HepG2 (cell line): ENCODE results near the gene CHN2. TPM values are rescaled to one million over a fixed set of nuclear protein-coding genes. Genes with fewer than 3 reads are reported as not detected.

Experiments
- ATAC-seq: fragments of 200-7000 bp; cut with Tn5 transposase; 3 replicates; pipeline ENCODE4 v1.9.1; 2020; ENCODE audit warnings: mild to moderate bottlenecking, moderate library complexity
- BruUV-seq: library from RNA; stranded (reverse); fragments of 400-500 nt; replicated peaks from 2 replicates; lab custom pipeline; 2021; lab: Mats Ljungman, UMichigan
- CTCF ChIA-PET: fragments of 300-600 bp; formaldehyde crosslinking; extraction: SDS; loops from one replicate; lab custom pipeline; 2021; ENCODE audit warnings: low total read pairs, inconsistent platforms, low intra/inter-chr PET ratio; lab: Yijun Ruan, JAX
- POLR2A ChIA-PET: fragments of 350-600 bp; sonication (Branson Sonifier 250); formaldehyde crosslinking; loops from one replicate; lab custom pipeline; 2020; ENCODE audit warnings: antibody characterized with exemption, inconsistent platforms; lab: Yijun Ruan, JAX
- DNase-seq: peaks from one replicate; pipeline ENCODE4 v3.0.0-alpha.2; 2015; ENCODE audit warnings: low spot score
- FAIRE-seq: peaks from 3 replicates; lab custom pipeline; 2011; peaks lifted over from hg19 to GRCh38; lab: Jason Lieb, UNC
- H2AFZ ChIP-seq: one replicate; pipeline ENCODE4 v1.6.1; 2011; ENCODE audit warnings: low read length, inconsistent platforms
- H3K27ac ChIP-seq: fragments of 300-600 bp; 3 replicates; pipeline ENCODE4 v1.8.0; 2011; ENCODE audit warnings: mixed run types, mild to moderate bottlenecking, mixed read lengths, low read length, inconsistent platforms; ENCODE audit not compliant: insufficient read depth; ENCODE audit errors: extremely low read length
- H3K27me3 ChIP-seq, 2 experiments: fragments of 200-600 bp in 1 of 2; 2 replicates in 1 of 2; 3 replicates in 1 of 2; pipeline versions ENCODE4 v1.6.0 to v1.8.0; 2011; ENCODE audit warnings: low read length in 2 of 2, mild to moderate bottlenecking in 2 of 2, moderate library complexity in 2 of 2, inconsistent platforms in 1 of 2; ENCODE audit not compliant: insufficient read depth in 2 of 2, control insufficient read depth in 1 of 2
- H3K36me3 ChIP-seq, 2 experiments: fragments of 200-600 bp in 1 of 2; replicated peaks in 1 of 2; 2 replicates in 1 of 2; 3 replicates in 1 of 2; pipeline versions ENCODE4 v1.5.1 to v1.8.0; 2011; ENCODE audit warnings: low read length in 2 of 2, inconsistent platforms in 1 of 2; ENCODE audit not compliant: insufficient read depth in 2 of 2, control insufficient read depth in 1 of 2
- H3K4me1 ChIP-seq: 2 replicates; pipeline ENCODE4 v1.5.1; 2012; ENCODE audit warnings: low read length, inconsistent platforms; ENCODE audit not compliant: insufficient read depth
- H3K4me2 ChIP-seq: 2 replicates; pipeline ENCODE4 v1.6.0; 2011; ENCODE audit warnings: low read depth, low read length, inconsistent platforms
- H3K4me3 ChIP-seq, 3 experiments: fragments of 200-600 bp in 1 of 3; sonication (generic), shearing (Covaris generic) in 1 of 3; replicated peaks in 1 of 3; 2 replicates each; pipeline ENCODE4 v1.5.1; 2011 to 2016; ENCODE audit warnings: low read length in 3 of 3, inconsistent platforms in 2 of 3, low read depth in 2 of 3, mild to moderate bottlenecking in 2 of 3, control low read depth in 1 of 3, mixed read lengths in 1 of 3; ENCODE audit not compliant: insufficient read depth in 1 of 3
- H3K79me2 ChIP-seq: one replicate; pipeline ENCODE4 v1.6.1; 2011; ENCODE audit warnings: low read length, inconsistent platforms; ENCODE audit not compliant: insufficient read depth
- H3K9ac ChIP-seq: 2 replicates; pipeline ENCODE4 v1.6.0; 2011; ENCODE audit warnings: mild to moderate bottlenecking, low read depth, low read length, inconsistent platforms; ENCODE audit not compliant: insufficient read depth
- H3K9me3 ChIP-seq: 2 replicates; pipeline ENCODE4 v1.5.1; 2012; ENCODE audit warnings: mild to moderate bottlenecking, low read length
- H4K20me1 ChIP-seq: 2 replicates; pipeline ENCODE4 v1.6.0; 2011; ENCODE audit warnings: inconsistent platforms, mild to moderate bottlenecking, low read length, moderate library complexity; ENCODE audit not compliant: insufficient read depth
- HMG20B ChIP-seq: conservative IDR thresholded peaks from 2 replicates; pipeline ENCODE4 v1.6.1; 2016; ENCODE audit warnings: missing genetic modification reagents, missing compliant biosample characterization
- MED13 ChIP-seq: sonication (generic); formaldehyde crosslinking; IDR thresholded peaks from 2 replicates; pipeline ENCODE4 v1.5.0; 2020; ENCODE audit warnings: missing genetic modification reagents
- NCOA2 ChIP-seq: sonication (generic); formaldehyde crosslinking; IDR thresholded peaks from 2 replicates; pipeline ENCODE4 v1.8.0; 2022; ENCODE audit warnings: inconsistent platforms
- NR2F2 ChIP-seq: IDR thresholded peaks from 2 replicates; pipeline ENCODE4 v1.6.1; 2012; ENCODE audit warnings: low read depth, inconsistent platforms, borderline replicate concordance
- POLR2A ChIP-seq, 2 experiments: IDR thresholded peaks; 2 replicates each; pipeline ENCODE4 v1.6.1; 2011; ENCODE audit warnings: low read depth in 2 of 2, low read length in 2 of 2, mild to moderate bottlenecking in 1 of 2, moderate library complexity in 1 of 2; ENCODE audit not compliant: insufficient read depth in 1 of 2
- SMARCE1 ChIP-seq: fragments of 450-650 bp; IDR thresholded peaks from 2 replicates; pipeline ENCODE4 v1.6.1; 2017; ENCODE audit warnings: borderline replicate concordance
- ZNF607 ChIP-seq: sonication (generic); formaldehyde crosslinking; IDR thresholded peaks from 2 replicates; pipeline ENCODE4 v1.5.1; 2020; ENCODE audit warnings: missing genetic modification reagents, mild to moderate bottlenecking, borderline replicate concordance
- ZXDC ChIP-seq: sonication (generic); formaldehyde crosslinking; IDR thresholded peaks from 2 replicates; pipeline ENCODE4 v1.5.0; 2020; ENCODE audit warnings: mild to moderate bottlenecking, missing genetic modification reagents
- WGBS: methylation state at CpG from one replicate; pipeline ENCODE4 v1.1.6; 2017; ENCODE audit warnings: low lambda C conversion rate; 5-methylcytosine and 5-hydroxymethylcytosine counted together
- in situ Hi-C: cut with HindIII; loops from 2 replicates; pipeline ENCODE4 v1.10.0; 2017; ENCODE audit warnings: low pct_unique_long_range_greater_than_20kb; ENCODE audit not compliant: extremely low pct_ligation_motif_present
- intact Hi-C: fragments of 100-400 bp; cut with micrococcal nuclease; formaldehyde crosslinking; loops from one replicate; pipeline ENCODE4 v1.10.0; 2022; ENCODE audit not compliant: unreplicated experiment
- polyA plus RNA-seq, 8 experiments: library from polyadenylated mRNA; depleted of rRNA in 3 of 8; stranded (reverse) in 7 of 8; unstranded in 1 of 8; fragments of >200 nt; fragmentation: Illumina TruSeq in 4 of 8; extraction: Trizol in 4 of 8; gene quantifications; 2 replicates each; pipeline versions ENCODE4 v1.2.1 to v1.2.3, GENCODE V29; 2011 to 2016; ENCODE audit warnings: low read depth in 4 of 8, missing spikeins in 1 of 8, mixed read lengths in 1 of 8; ENCODE audit not compliant: insufficient read depth in 1 of 8
- total RNA-seq, 5 experiments: library from RNA; depleted of rRNA; stranded (reverse); fragments of >200 nt; fragmentation: Illumina TruSeq; extraction: Trizol; gene quantifications; 2 replicates each; pipeline ENCODE4 v1.2.3, GENCODE V29; 2016; ENCODE audit warnings: low read depth in 1 of 5

CHN2 gene
- total and polyA plus RNA-seq, 2 of the 13 experiments (the other 11 are each of a cell fraction or from before 2014, with no cell fraction given), result 23.5 to 30.5 TPM

- whole genome bisulfite sequencing, result 97% methylated on average over 2 of the region's 2 CpGs
- in situ Hi-C loops, result no loop called here
- POLR2A ChIA-PET, result no interaction called here
- Histone ChIP-seq H3K36me3 (no peaks in the 10 kb centered on the region; a peak in 2 of 5 replicates), H3K27ac (no peak overlapping the region), H3K4me2 (no peak overlapping the region), H2AFZ (no peak overlapping the region), H3K9ac (no peak overlapping the region), H3K4me3 (no peak overlapping the region), H3K27me3 (no peaks in the 10 kb centered on the region), H3K9me3 (no peaks in the 10 kb centered on the region), H3K4me1 (peaks cover 8% of the 10 kb centered on the region; the same call in 1 of the 2 replicates), H4K20me1 (no peaks in the 10 kb centered on the region), H3K79me2 (peaks cover 4% of the 10 kb centered on the region)
- no TSS peak for BruUV-seq
- FAIRE-seq, result no peak
- intact Hi-C loops, result no loop called here
- no peak for DNase-seq
- no peak for ATAC-seq
- CTCF ChIA-PET, result no interaction called here
- TF ChIP-seq NCOA2 (CRISPR knock-in tag) (no peak), ZXDC (CRISPR knock-in tag) (no peak), ZNF607 (CRISPR knock-in tag) (no peak), MED13 (CRISPR knock-in tag) (no peak), POLR2A (IDR thresholded peaks at IDR 0.05; ENCODE audit: insufficient read depth in 1 of 2, low read depth in 2 of 2, low read length in 2 of 2) (no peak), HMG20B (CRISPR knock-in tag) (no peak), SMARCE1 (no peak), NR2F2 (no peak)
Measured at GRCh38 chr7:29315892-29316270, 121.3 kb downstream of the CHN2 start.
